NCI-H1417 (cell line): ENCODE results near the gene TCF20.

Experiments
- DNase-seq, 3 experiments: peaks; one replicate each; lab custom pipeline; 2025; lab: John Stamatoyannopoulos, UW

Gene TCF20

GRCh38 chr22:42270510-42271190, at the start of gene TCF20:
Gene TCF20, minus strand, starts transcription at chr22:42270653. Its CDS starts 55,348 bp downstream, at chr22:42215305.
- peak; percentile 70 to 80 (median 71) for DNase-seq

GRCh38 chr22:42319386-42319785, 48.9 kb upstream of the TCF20 start:
- DNase-seq: no peak

GRCh38 chr22:42318967-42319366, 48.5 kb upstream of the TCF20 start:
- DNase-seq: no peak

GRCh38 chr22:42317691-42318547, 47.5 kb upstream of the TCF20 start:
- DNase-seq: peak; percentile 47 to 76 (median 53)

GRCh38 chr22:42317008-42317407, 46.6 kb upstream of the TCF20 start:
- peak in 1 of 3 experiments; percentile 21 for DNase-seq

- no peak for DNase-seq
These were observed 44.9 kb upstream of the TCF20 start for GRCh38 chr22:42315392-42315756.

GRCh38 chr22:42314709-42315391, 44.4 kb upstream of the TCF20 start:
- peak in 1 of 3 experiments; percentile 39 for DNase-seq

GRCh38 chr22:42313804-42314581, 43.5 kb upstream of the TCF20 start:
- peak; percentile 45 to 96 (median 88) for DNase-seq

- DNase-seq: peak; percentile 5 to 39 (median 18)
These were observed 42.8 kb upstream of the TCF20 start for GRCh38 chr22:42313204-42313603.

- DNase-seq: no peak
These were observed 40.0 kb upstream of the TCF20 start for GRCh38 chr22:42310291-42311015.

GRCh38 chr22:42309865-42310264, 39.4 kb upstream of the TCF20 start:
- no peak for DNase-seq

- DNase-seq: no peak
These were observed 38.5 kb upstream of the TCF20 start for GRCh38 chr22:42308892-42309468.

GRCh38 chr22:42307806-42308563, 37.5 kb upstream of the TCF20 start:
- DNase-seq: no peak

- DNase-seq: peak in 1 of 3 experiments; percentile 44
These were observed 35.6 kb upstream of the TCF20 start for GRCh38 chr22:42306010-42306409.

- DNase-seq: no peak
These were observed 33.9 kb upstream of the TCF20 start for GRCh38 chr22:42304324-42304790.

GRCh38 chr22:42303396-42304323, 33.2 kb upstream of the TCF20 start:
- peak in 1 of 3 experiments; percentile 9 for DNase-seq

- DNase-seq: no peak
These were observed 31.3 kb upstream of the TCF20 start for GRCh38 chr22:42301742-42302102.

- DNase-seq: no peak
These were observed 30.8 kb upstream of the TCF20 start for GRCh38 chr22:42301077-42301741.
